Neural cell (in vitro differentiated cells): ENCODE measurements around the gene SLC2A13.

Experiments used
- EP300 ChIP-seq: fragments of 450-650 bp; conservative IDR thresholded peaks from 2 replicates; pipeline ENCODE4 v1.6.1; 2014; ENCODE audit warnings: antibody characterized with exemption, mild to moderate bottlenecking, moderate library complexity; ENCODE audit not compliant: poor library complexity, severe bottlenecking
- EZH2 ChIP-seq: fragments of 200-600, 300-800 bp; shearing (Covaris generic), sonication (generic); IDR thresholded peaks from 2 replicates; pipeline ENCODE4 v1.6.1; 2014; ENCODE audit warnings: antibody characterized with exemption, low read length, borderline replicate concordance, mild to moderate bottlenecking; ENCODE audit not compliant: insufficient read depth, poor library complexity, severe bottlenecking
- MXI1 ChIP-seq: fragments of 450-650 bp; conservative IDR thresholded peaks from 2 replicates; pipeline ENCODE4 v1.6.1; 2014; ENCODE audit warnings: antibody characterized with exemption, mild to moderate bottlenecking; ENCODE audit not compliant: poor library complexity, severe bottlenecking
- POLR2AphosphoS5 ChIP-seq: IDR thresholded peaks from 2 replicates; pipeline ENCODE4 v1.6.1; 2012
- RAD21 ChIP-seq: fragments of 450-650 bp; conservative IDR thresholded peaks from 2 replicates; pipeline ENCODE4 v1.6.1; 2014; ENCODE audit warnings: antibody characterized with exemption, mild to moderate bottlenecking, moderate library complexity
- SMC3 ChIP-seq: fragments of 450-650 bp; conservative IDR thresholded peaks from 2 replicates; pipeline ENCODE4 v1.6.1; 2014; ENCODE audit warnings: antibody characterized with exemption, mild to moderate bottlenecking, moderate library complexity; ENCODE audit not compliant: poor library complexity
- TAF1 ChIP-seq: IDR thresholded peaks from 2 replicates; pipeline ENCODE4 v1.6.1; 2012; ENCODE audit warnings: low read depth
- TF ChIP-seq, protein P1 (sequence below): fragments of 450-650 bp; IDR thresholded peaks from 2 replicates; pipeline ENCODE4 v1.5.1; 2014; ENCODE audit warnings: antibody characterized with exemption, mild to moderate bottlenecking, moderate library complexity; ENCODE audit not compliant: poor library complexity, severe bottlenecking
- TF ChIP-seq, protein P2 (sequence below): IDR thresholded peaks from 2 replicates; pipeline ENCODE4 v1.6.1; 2012; ENCODE audit warnings: borderline replicate concordance

DNA sequence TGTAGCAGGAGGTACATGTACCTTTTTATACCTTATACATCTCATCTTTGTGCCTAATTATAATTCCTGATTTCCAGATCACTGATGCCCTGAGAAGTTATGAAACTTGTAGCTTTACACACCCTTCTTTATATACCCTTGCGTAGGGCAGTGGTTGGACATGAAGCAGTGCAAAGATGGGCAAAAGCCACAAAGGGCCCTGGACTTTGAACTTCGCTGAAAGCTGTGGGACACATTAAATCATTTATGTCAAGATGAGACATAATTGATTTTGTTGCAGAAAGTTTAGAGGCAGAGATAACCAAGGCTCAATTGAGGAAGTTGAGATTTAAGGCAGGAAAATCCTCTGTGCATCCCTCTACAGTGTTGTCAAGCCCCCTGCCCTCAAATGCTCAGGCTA, 170.0 kb downstream of the SLC2A13 start:
- TF ChIP-seq EZH2, result no peak
- TF ChIP-seq, protein P1, sequence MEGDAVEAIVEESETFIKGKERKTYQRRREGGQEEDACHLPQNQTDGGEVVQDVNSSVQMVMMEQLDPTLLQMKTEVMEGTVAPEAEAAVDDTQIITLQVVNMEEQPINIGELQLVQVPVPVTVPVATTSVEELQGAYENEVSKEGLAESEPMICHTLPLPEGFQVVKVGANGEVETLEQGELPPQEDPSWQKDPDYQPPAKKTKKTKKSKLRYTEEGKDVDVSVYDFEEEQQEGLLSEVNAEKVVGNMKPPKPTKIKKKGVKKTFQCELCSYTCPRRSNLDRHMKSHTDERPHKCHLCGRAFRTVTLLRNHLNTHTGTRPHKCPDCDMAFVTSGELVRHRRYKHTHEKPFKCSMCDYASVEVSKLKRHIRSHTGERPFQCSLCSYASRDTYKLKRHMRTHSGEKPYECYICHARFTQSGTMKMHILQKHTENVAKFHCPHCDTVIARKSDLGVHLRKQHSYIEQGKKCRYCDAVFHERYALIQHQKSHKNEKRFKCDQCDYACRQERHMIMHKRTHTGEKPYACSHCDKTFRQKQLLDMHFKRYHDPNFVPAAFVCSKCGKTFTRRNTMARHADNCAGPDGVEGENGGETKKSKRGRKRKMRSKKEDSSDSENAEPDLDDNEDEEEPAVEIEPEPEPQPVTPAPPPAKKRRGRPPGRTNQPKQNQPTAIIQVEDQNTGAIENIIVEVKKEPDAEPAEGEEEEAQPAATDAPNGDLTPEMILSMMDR, result no peak
- TF ChIP-seq, protein P2, sequence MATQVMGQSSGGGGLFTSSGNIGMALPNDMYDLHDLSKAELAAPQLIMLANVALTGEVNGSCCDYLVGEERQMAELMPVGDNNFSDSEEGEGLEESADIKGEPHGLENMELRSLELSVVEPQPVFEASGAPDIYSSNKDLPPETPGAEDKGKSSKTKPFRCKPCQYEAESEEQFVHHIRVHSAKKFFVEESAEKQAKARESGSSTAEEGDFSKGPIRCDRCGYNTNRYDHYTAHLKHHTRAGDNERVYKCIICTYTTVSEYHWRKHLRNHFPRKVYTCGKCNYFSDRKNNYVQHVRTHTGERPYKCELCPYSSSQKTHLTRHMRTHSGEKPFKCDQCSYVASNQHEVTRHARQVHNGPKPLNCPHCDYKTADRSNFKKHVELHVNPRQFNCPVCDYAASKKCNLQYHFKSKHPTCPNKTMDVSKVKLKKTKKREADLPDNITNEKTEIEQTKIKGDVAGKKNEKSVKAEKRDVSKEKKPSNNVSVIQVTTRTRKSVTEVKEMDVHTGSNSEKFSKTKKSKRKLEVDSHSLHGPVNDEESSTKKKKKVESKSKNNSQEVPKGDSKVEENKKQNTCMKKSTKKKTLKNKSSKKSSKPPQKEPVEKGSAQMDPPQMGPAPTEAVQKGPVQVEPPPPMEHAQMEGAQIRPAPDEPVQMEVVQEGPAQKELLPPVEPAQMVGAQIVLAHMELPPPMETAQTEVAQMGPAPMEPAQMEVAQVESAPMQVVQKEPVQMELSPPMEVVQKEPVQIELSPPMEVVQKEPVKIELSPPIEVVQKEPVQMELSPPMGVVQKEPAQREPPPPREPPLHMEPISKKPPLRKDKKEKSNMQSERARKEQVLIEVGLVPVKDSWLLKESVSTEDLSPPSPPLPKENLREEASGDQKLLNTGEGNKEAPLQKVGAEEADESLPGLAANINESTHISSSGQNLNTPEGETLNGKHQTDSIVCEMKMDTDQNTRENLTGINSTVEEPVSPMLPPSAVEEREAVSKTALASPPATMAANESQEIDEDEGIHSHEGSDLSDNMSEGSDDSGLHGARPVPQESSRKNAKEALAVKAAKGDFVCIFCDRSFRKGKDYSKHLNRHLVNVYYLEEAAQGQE, result no peak
- no peak for TF ChIP-seq EP300
- TF ChIP-seq POLR2AphosphoS5, result no peak
- TF ChIP-seq SMC3, result no peak
- no peak for TF ChIP-seq MXI1
- TF ChIP-seq TAF1, result no peak
- TF ChIP-seq RAD21, result no peak
